Stimulated activated CD4-positive, alpha-beta T cell treated with anti-CD3 and anti-CD28 coated beads, Interleukin-4, amount 100 ng/mL, for 4 hours (primary cell): Measurements from ENCODE around the gene TIMM44.
A peak's percentile ranks its signal among the peaks of the same experiment; 100 is the strongest.
"Not testable (repeated sequence)": the region's sequence is repeated elsewhere in the genome, so short reads cannot be mapped to it uniquely, and the experiment has no call there.

ENCODE experiments used
- DNase-seq, 2 experiments: peaks; one replicate each; pipeline ENCODE4 v3.0.0-alpha.2; 2020

The TIMM44 gene

GRCh38 chr19:7941895-7942596, 1.4 kb downstream of the TIMM44 start:
- DNase-seq, result no peak

GRCh38 chr19:7940841-7941240, 2.6 kb downstream of the TIMM44 start:
- no peak for DNase-seq

- DNase-seq, result no peak
These were observed 8.7 kb downstream of the TIMM44 start for GRCh38 chr19:7934766-7935165.

- no peak for DNase-seq
These were observed 9.4 kb downstream of the TIMM44 start for GRCh38 chr19:7933828-7934725.

- DNase-seq, result no peak
These were observed 10.1 kb downstream of the TIMM44 start for GRCh38 chr19:7933411-7933810.

- DNase-seq, result no peak
These were observed 10.6 kb downstream of the TIMM44 start for GRCh38 chr19:7932930-7933300.

- no peak for DNase-seq
These were observed 11.1 kb downstream of the TIMM44 start for GRCh38 chr19:7932276-7932929.

GRCh38 chr19:7931221-7932061, 12.0 kb downstream of the TIMM44 start:
- DNase-seq, result no peak

- no peak for DNase-seq
These were observed 12.7 kb downstream of the TIMM44 start for GRCh38 chr19:7930765-7931164.

- not testable (repeated sequence) for DNase-seq
These were observed 13.4 kb downstream of the TIMM44 start for GRCh38 chr19:7930030-7930429.

- DNase-seq, result peak; percentile 40 to 46
These were observed 14.4 kb downstream of the TIMM44 start for GRCh38 chr19:7928741-7929701.

- DNase-seq, result no peak
These were observed 15.1 kb downstream of the TIMM44 start for GRCh38 chr19:7928334-7928706.

- no peak for DNase-seq
These were observed 15.7 kb downstream of the TIMM44 start for GRCh38 chr19:7927605-7928333.

GRCh38 chr19:7926727-7927604, 16.5 kb downstream of the TIMM44 start:
- DNase-seq, result no peak

- peak; percentile 72 to 85 for DNase-seq
These were observed 17.3 kb downstream of the TIMM44 start, which contains the start of gene CTXN1 for GRCh38 chr19:7926021-7926726. TSS of gene CTXN1 (minus strand) at chr19:7926135. CDS start at chr19:7925538, 597 bp downstream.

- peak; percentile 73 to 74 for DNase-seq
These were observed 18.2 kb downstream of the TIMM44 start for GRCh38 chr19:7925171-7925851.

- no peak for DNase-seq
These were observed 18.8 kb downstream of the TIMM44 start for GRCh38 chr19:7924651-7925170.

GRCh38 chr19:7924241-7924640, 19.2 kb downstream of the TIMM44 start:
- DNase-seq, result no peak
